Nephron progenitor cell (in vitro differentiated cells): Measurements from ENCODE around the gene GBP2.

Experiments used
- DNase-seq: peaks from one replicate; pipeline ENCODE4 v3.0.0; 2021
- H3K27ac Mint-ChIP-seq: 2 replicates; pipeline ENCODE4 v1.8.0; 2021; ENCODE audit warnings: mild to moderate bottlenecking, moderate library complexity, mixed read lengths
- H3K27me3 Mint-ChIP-seq: 2 replicates; pipeline ENCODE4 v1.8.0; 2021; ENCODE audit warnings: mild to moderate bottlenecking, low read depth, mixed read lengths; ENCODE audit not compliant: poor library complexity
- H3K36me3 Mint-ChIP-seq: 2 replicates; pipeline ENCODE4 v1.8.0; 2021; ENCODE audit warnings: low read depth, mixed read lengths
- H3K4me1 Mint-ChIP-seq: 2 replicates; pipeline ENCODE4 v1.8.0; 2021; ENCODE audit warnings: mixed read lengths
- H3K4me3 Mint-ChIP-seq: 2 replicates; pipeline ENCODE4 v1.8.0; 2021; ENCODE audit warnings: mild to moderate bottlenecking, moderate library complexity, mixed read lengths
- H3K9me3 Mint-ChIP-seq: 2 replicates; pipeline ENCODE4 v1.8.0; 2021; ENCODE audit warnings: mild to moderate bottlenecking, moderate library complexity, mixed read lengths
- TF ChIP-seq, protein P1 (sequence below): fragments of 200-600 bp; sonication (generic); IDR thresholded peaks from 2 replicates; pipeline ENCODE4 v1.5.0; 2021; ENCODE audit warnings: antibody characterized with exemption

The GBP2 gene

DNA sequence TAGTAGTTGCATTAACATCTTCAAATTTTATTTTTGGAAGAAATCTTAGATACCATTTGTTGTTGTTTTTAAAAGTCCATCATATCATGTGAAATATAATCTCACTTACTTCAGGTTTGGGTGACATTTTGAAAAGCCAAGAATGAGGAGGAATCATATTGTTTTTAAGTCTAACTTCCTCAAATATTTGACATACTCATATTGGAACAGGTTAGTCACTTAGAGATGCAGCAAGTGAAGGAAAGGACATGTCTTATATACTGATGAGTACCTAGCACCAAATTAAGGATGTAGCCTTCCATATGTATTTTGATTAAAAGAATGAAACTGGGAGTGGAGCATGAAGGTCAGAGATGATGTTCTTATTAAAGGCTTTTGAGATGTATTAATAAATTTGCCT lies 23.9 kb downstream of the GBP2 start:
- DNase-seq, result no peak
- Mint-ChIP-seq H3K4me1 (no peaks in the 10 kb centered on the region), H3K9me3 (peaks cover 7% of the 10 kb centered on the region), H3K27ac (no peak overlapping the region), H3K27me3 (no peaks in the 10 kb centered on the region), H3K4me3 (no peak overlapping the region), H3K36me3 (no peaks in the 10 kb centered on the region)
- TF ChIP-seq, protein P1, sequence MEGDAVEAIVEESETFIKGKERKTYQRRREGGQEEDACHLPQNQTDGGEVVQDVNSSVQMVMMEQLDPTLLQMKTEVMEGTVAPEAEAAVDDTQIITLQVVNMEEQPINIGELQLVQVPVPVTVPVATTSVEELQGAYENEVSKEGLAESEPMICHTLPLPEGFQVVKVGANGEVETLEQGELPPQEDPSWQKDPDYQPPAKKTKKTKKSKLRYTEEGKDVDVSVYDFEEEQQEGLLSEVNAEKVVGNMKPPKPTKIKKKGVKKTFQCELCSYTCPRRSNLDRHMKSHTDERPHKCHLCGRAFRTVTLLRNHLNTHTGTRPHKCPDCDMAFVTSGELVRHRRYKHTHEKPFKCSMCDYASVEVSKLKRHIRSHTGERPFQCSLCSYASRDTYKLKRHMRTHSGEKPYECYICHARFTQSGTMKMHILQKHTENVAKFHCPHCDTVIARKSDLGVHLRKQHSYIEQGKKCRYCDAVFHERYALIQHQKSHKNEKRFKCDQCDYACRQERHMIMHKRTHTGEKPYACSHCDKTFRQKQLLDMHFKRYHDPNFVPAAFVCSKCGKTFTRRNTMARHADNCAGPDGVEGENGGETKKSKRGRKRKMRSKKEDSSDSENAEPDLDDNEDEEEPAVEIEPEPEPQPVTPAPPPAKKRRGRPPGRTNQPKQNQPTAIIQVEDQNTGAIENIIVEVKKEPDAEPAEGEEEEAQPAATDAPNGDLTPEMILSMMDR, result no peak

- no peaks in the 10 kb centered on the region for H3K36me3 Mint-ChIP-seq
- no peak overlapping the region for H3K27ac Mint-ChIP-seq
- no peak overlapping the region for H3K4me3 Mint-ChIP-seq
- H3K4me1 Mint-ChIP-seq, result no peaks in the 10 kb centered on the region
- no peak for DNase-seq
- H3K27me3 Mint-ChIP-seq, result no peaks in the 10 kb centered on the region
- TF ChIP-seq, protein P1, result no peak
- peaks cover 23% of the 10 kb centered on the region for H3K9me3 Mint-ChIP-seq
These were observed 25.5 kb downstream of the GBP2 start for GRCh38 chr1:89100412-89100811.

- Mint-ChIP-seq H3K27me3 (no peaks in the 10 kb centered on the region), H3K4me3 (no peak overlapping the region), H3K9me3 (peaks cover 23% of the 10 kb centered on the region), H3K27ac (no peak overlapping the region), H3K4me1 (no peaks in the 10 kb centered on the region), H3K36me3 (no peaks in the 10 kb centered on the region)
- TF ChIP-seq, protein P1, result no peak
- no peak for DNase-seq
These were observed 27.1 kb downstream of the GBP2 start for GRCh38 chr1:89098857-89099256.

DNA sequence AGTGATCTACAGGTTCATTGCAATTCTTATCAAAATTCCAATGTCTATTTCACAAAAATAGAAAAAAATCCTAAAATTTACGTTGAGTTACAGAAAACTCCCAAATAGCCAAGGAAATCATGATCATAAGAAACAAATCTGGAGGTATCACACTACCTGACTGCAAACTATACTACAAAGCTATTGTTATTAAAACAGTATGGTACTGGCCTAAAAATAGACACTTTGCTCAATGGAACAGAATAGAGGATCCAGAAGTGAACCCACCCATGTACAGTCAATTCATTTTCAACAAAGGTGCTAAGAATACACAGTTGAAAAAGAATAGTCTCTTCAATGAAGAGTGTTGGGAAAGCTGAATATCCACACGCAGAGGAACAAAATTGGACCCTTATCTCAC lies 30.2 kb downstream of the GBP2 start:
- Mint-ChIP-seq H3K27ac (no peak overlapping the region), H3K27me3 (no peaks in the 10 kb centered on the region), H3K36me3 (no peaks in the 10 kb centered on the region), H3K4me1 (no peaks in the 10 kb centered on the region), H3K9me3 (peaks cover 23% of the 10 kb centered on the region), H3K4me3 (no peak overlapping the region)
- TF ChIP-seq, protein P1, result no peak
- DNase-seq, result no peak

- Mint-ChIP-seq H3K9me3 (no peaks in the 10 kb centered on the region), H3K4me1 (no peaks in the 10 kb centered on the region), H3K4me3 (no peak overlapping the region), H3K27ac (no peak overlapping the region), H3K27me3 (no peaks in the 10 kb centered on the region), H3K36me3 (no peaks in the 10 kb centered on the region)
- no peak for DNase-seq
- TF ChIP-seq, protein P1, result no peak
These were observed 36.0 kb downstream of the GBP2 start for GRCh38 chr1:89089962-89090361.

- DNase-seq, result no peak
- Mint-ChIP-seq H3K9me3 (no peaks in the 10 kb centered on the region), H3K36me3 (no peaks in the 10 kb centered on the region), H3K4me1 (no peaks in the 10 kb centered on the region), H3K27me3 (peaks cover 2% of the 10 kb centered on the region), H3K27ac (peak overlapping the region; percentile 89), H3K4me3 (no peak overlapping the region)
- TF ChIP-seq, protein P1, result no peak
These were observed 37.3 kb downstream of the GBP2 start for GRCh38 chr1:89088572-89088971.
